HG03135 (cell line): ENCODE measurements around the gene CTTN.

ENCODE experiments used
- ATAC-seq: cut with Tn5 transposase; IDR thresholded peaks from one replicate; pipeline ENCODE4 v1.9.1; 2021; ENCODE audit warnings: mild to moderate bottlenecking, moderate library complexity; ENCODE audit not compliant: unreplicated experiment

Gene CTTN

GRCh38 chr11:70473186-70473872 is 75.0 kb downstream of the CTTN start:
- no peak for ATAC-seq

- ATAC-seq: no peak
Observed at GRCh38 chr11:70473873-70474690, 75.8 kb downstream of the CTTN start.

- ATAC-seq: no peak
Observed at GRCh38 chr11:70474710-70475109, 76.4 kb downstream of the CTTN start.

GRCh38 chr11:70476669-70477068 is 78.3 kb downstream of the CTTN start:
- ATAC-seq: no peak

- no peak for ATAC-seq
Observed at GRCh38 chr11:70477176-70477575, 78.8 kb downstream of the CTTN start.

- ATAC-seq: no peak
Observed at GRCh38 chr11:70477609-70478008, 79.3 kb downstream of the CTTN start.

GRCh38 chr11:70478166-70478890 is 80.0 kb downstream of the CTTN start:
- no peak for ATAC-seq

GRCh38 chr11:70480711-70481110 is 82.4 kb downstream of the CTTN start:
- no peak for ATAC-seq

- ATAC-seq: no peak
Observed at GRCh38 chr11:70481625-70482528, 83.5 kb downstream of the CTTN start.

GRCh38 chr11:70482529-70482917 is 84.2 kb downstream of the CTTN start:
- no peak for ATAC-seq

- ATAC-seq: no peak
Observed at GRCh38 chr11:70483077-70483861, 84.9 kb downstream of the CTTN start.

GRCh38 chr11:70483917-70484316 is 85.6 kb downstream of the CTTN start:
- ATAC-seq: no peak

- no peak for ATAC-seq
Observed at GRCh38 chr11:70485326-70486025, 87.1 kb downstream of the CTTN start.

- ATAC-seq: no peak
Observed at GRCh38 chr11:70486026-70486415, 87.7 kb downstream of the CTTN start.
